Measurements from ENCODE around the gene NVL.

The NVL gene

DNA sequence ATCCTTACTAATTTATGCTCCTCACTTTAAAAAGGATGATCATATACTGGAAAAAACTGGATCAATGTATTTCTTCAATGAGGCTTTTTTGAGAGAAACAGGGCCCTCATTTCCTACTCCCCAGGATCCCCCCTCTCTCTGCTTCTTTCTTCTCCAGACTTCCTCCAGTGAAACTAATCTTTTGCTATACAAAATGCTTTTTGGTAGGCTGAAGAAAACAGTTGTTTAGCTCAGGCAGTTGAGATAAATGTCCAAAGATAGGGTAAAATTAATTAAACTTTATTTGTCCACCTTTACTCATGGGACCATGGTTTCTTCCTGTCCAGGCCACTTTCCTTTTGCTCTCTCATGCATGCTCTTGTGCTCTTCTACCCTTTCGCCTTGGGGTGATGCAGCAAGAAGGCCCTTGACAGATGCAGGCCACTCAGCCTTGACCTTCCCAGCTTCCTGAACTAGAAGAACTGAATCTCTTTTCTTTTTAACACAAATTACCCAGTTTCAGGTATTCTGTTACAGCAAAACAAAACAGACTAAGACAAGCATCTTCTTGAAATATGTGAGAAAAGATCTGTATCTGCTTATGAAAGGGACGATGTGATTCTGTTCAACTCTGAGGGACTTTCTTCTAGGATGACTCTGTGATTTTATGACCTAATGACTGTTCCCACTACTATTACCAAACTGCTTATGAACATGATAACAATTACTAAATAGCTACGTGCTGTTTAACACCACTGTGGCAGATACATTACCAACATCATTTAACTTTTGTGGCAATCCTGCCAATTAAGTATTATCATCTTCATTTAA lies 63.7 kb downstream of the NVL start (continued):
- TF ChIP-seq ZNF202 (tag by site-specific recombination; IDR thresholded peaks at IDR 0.05; ENCODE audit: borderline replicate concordance), result no peak
- 0 out of 2 replicates have a peak, but pooled peaks have one; percentile 36 for TF ChIP-seq BCL11A (tag by site-specific recombination; IDR thresholded peaks at IDR 0.05; ENCODE audit: low read depth)
- no peak for TF ChIP-seq ZNF555 (tag by site-specific recombination; conservative IDR thresholded peaks at IDR 0.05)
- TF ChIP-seq, protein P1, sequence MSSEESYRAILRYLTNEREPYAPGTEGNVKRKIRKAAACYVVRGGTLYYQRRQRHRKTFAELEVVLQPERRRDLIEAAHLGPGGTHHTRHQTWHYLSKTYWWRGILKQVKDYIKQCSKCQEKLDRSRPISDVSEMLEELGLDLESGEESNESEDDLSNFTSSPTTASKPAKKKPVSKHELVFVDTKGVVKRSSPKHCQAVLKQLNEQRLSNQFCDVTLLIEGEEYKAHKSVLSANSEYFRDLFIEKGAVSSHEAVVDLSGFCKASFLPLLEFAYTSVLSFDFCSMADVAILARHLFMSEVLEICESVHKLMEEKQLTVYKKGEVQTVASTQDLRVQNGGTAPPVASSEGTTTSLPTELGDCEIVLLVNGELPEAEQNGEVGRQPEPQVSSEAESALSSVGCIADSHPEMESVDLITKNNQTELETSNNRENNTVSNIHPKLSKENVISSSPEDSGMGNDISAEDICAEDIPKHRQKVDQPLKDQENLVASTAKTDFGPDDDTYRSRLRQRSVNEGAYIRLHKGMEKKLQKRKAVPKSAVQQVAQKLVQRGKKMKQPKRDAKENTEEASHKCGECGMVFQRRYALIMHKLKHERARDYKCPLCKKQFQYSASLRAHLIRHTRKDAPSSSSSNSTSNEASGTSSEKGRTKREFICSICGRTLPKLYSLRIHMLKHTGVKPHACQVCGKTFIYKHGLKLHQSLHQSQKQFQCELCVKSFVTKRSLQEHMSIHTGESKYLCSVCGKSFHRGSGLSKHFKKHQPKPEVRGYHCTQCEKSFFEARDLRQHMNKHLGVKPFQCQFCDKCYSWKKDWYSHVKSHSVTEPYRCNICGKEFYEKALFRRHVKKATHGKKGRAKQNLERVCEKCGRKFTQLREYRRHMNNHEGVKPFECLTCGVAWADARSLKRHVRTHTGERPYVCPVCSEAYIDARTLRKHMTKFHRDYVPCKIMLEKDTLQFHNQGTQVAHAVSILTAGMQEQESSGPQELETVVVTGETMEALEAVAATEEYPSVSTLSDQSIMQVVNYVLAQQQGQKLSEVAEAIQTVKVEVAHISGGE (tag by site-specific recombination; conservative IDR thresholded peaks at IDR 0.05; ENCODE audit: low read depth), result no peak
- TF ChIP-seq ZNF114 (tag by site-specific recombination; IDR thresholded peaks at IDR 0.05), result no peak
- no peak for TF ChIP-seq ZNF654 (tag by site-specific recombination; IDR thresholded peaks at IDR 0.05; ENCODE audit: low read depth)
- TF ChIP-seq, protein P2, sequence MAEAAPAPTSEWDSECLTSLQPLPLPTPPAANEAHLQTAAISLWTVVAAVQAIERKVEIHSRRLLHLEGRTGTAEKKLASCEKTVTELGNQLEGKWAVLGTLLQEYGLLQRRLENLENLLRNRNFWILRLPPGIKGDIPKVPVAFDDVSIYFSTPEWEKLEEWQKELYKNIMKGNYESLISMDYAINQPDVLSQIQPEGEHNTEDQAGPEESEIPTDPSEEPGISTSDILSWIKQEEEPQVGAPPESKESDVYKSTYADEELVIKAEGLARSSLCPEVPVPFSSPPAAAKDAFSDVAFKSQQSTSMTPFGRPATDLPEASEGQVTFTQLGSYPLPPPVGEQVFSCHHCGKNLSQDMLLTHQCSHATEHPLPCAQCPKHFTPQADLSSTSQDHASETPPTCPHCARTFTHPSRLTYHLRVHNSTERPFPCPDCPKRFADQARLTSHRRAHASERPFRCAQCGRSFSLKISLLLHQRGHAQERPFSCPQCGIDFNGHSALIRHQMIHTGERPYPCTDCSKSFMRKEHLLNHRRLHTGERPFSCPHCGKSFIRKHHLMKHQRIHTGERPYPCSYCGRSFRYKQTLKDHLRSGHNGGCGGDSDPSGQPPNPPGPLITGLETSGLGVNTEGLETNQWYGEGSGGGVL (tag by site-specific recombination; IDR thresholded peaks at IDR 0.05), result no peak
- TF ChIP-seq PRDM1 (tag by site-specific recombination; IDR thresholded peaks at IDR 0.05), result peak; percentile 79
- TF ChIP-seq, protein P3, sequence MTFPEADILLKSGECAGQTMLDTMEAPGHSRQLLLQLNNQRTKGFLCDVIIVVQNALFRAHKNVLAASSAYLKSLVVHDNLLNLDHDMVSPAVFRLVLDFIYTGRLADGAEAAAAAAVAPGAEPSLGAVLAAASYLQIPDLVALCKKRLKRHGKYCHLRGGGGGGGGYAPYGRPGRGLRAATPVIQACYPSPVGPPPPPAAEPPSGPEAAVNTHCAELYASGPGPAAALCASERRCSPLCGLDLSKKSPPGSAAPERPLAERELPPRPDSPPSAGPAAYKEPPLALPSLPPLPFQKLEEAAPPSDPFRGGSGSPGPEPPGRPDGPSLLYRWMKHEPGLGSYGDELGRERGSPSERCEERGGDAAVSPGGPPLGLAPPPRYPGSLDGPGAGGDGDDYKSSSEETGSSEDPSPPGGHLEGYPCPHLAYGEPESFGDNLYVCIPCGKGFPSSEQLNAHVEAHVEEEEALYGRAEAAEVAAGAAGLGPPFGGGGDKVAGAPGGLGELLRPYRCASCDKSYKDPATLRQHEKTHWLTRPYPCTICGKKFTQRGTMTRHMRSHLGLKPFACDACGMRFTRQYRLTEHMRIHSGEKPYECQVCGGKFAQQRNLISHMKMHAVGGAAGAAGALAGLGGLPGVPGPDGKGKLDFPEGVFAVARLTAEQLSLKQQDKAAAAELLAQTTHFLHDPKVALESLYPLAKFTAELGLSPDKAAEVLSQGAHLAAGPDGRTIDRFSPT (tag by site-specific recombination; IDR thresholded peaks at IDR 0.05), result peak; percentile 69; the same call in 1 of the 2 replicates
- TF ChIP-seq ZNF670 (tag by site-specific recombination; IDR thresholded peaks at IDR 0.05; ENCODE audit: low read depth), result no peak
- TF ChIP-seq ZNF416 (tag by site-specific recombination; IDR thresholded peaks at IDR 0.05), result no peak
- no peak for TF ChIP-seq ZNF560 (tag by site-specific recombination; IDR thresholded peaks at IDR 0.05; ENCODE audit: borderline replicate concordance)
- TF ChIP-seq, protein P4, sequence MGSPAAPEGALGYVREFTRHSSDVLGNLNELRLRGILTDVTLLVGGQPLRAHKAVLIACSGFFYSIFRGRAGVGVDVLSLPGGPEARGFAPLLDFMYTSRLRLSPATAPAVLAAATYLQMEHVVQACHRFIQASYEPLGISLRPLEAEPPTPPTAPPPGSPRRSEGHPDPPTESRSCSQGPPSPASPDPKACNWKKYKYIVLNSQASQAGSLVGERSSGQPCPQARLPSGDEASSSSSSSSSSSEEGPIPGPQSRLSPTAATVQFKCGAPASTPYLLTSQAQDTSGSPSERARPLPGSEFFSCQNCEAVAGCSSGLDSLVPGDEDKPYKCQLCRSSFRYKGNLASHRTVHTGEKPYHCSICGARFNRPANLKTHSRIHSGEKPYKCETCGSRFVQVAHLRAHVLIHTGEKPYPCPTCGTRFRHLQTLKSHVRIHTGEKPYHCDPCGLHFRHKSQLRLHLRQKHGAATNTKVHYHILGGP (tag by site-specific recombination; IDR thresholded peaks at IDR 0.05), result no peak
- TF ChIP-seq, protein P5, sequence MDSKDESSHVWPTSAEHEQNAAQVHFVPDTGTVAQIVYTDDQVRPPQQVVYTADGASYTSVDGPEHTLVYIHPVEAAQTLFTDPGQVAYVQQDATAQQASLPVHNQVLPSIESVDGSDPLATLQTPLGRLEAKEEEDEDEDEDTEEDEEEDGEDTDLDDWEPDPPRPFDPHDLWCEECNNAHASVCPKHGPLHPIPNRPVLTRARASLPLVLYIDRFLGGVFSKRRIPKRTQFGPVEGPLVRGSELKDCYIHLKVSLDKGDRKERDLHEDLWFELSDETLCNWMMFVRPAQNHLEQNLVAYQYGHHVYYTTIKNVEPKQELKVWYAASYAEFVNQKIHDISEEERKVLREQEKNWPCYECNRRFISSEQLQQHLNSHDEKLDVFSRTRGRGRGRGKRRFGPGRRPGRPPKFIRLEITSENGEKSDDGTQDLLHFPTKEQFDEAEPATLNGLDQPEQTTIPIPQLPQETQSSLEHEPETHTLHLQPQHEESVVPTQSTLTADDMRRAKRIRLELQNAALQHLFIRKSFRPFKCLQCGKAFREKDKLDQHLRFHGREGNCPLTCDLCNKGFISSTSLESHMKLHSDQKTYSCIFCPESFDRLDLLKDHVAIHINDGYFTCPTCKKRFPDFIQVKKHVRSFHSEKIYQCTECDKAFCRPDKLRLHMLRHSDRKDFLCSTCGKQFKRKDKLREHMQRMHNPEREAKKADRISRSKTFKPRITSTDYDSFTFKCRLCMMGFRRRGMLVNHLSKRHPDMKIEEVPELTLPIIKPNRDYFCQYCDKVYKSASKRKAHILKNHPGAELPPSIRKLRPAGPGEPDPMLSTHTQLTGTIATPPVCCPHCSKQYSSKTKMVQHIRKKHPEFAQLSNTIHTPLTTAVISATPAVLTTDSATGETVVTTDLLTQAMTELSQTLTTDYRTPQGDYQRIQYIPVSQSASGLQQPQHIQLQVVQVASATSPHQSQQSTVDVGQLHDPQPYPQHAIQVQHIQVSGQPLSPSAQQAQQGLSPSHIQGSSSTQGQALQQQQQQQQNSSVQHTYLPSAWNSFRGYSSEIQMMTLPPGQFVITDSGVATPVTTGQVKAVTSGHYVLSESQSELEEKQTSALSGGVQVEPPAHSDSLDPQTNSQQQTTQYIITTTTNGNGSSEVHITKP (tag by site-specific recombination; IDR thresholded peaks at IDR 0.05), result peak; percentile 93
- TF ChIP-seq ZEB2 (tag by site-specific recombination; IDR thresholded peaks at IDR 0.05), result 0 out of 2 replicates have a peak, but pooled peaks have one; percentile 37
- TF ChIP-seq, protein P6, sequence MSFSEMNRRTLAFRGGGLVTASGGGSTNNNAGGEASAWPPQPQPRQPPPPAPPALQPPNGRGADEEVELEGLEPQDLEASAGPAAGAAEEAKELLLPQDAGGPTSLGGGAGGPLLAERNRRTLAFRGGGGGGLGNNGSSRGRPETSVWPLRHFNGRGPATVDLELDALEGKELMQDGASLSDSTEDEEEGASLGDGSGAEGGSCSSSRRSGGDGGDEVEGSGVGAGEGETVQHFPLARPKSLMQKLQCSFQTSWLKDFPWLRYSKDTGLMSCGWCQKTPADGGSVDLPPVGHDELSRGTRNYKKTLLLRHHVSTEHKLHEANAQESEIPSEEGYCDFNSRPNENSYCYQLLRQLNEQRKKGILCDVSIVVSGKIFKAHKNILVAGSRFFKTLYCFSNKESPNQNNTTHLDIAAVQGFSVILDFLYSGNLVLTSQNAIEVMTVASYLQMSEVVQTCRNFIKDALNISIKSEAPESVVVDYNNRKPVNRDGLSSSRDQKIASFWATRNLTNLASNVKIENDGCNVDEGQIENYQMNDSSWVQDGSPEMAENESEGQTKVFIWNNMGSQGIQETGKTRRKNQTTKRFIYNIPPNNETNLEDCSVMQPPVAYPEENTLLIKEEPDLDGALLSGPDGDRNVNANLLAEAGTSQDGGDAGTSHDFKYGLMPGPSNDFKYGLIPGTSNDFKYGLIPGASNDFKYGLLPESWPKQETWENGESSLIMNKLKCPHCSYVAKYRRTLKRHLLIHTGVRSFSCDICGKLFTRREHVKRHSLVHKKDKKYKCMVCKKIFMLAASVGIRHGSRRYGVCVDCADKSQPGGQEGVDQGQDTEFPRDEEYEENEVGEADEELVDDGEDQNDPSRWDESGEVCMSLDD (tag by site-specific recombination; IDR thresholded peaks at IDR 0.05), result no peak
- TF ChIP-seq ZNF133 (tag by site-specific recombination; IDR thresholded peaks at IDR 0.05), result no peak
- no peak for TF ChIP-seq ZFP3 (tag by site-specific recombination; IDR thresholded peaks at IDR 0.05; ENCODE audit: low read depth)
- no peak for TF ChIP-seq ZNF274 (IDR thresholded peaks at IDR 0.05; ENCODE audit: low read length)
- TF ChIP-seq ZNF274 (tag by site-specific recombination; IDR thresholded peaks at IDR 0.05; ENCODE audit: borderline replicate concordance), result no peak
- no peak for TF ChIP-seq ZNF16 (tag by site-specific recombination; IDR thresholded peaks at IDR 0.05; ENCODE audit: low read depth)
- no peak for TF ChIP-seq SCRT2 (tag by site-specific recombination; IDR thresholded peaks at IDR 0.05)
- TF ChIP-seq GLIS1 (tag by site-specific recombination; IDR thresholded peaks at IDR 0.05), result no peak
- no peak for TF ChIP-seq ZNF2 (tag by site-specific recombination; IDR thresholded peaks at IDR 0.05)

Data from HEK293 (cell line).